HCT116 (cell line): ENCODE results near the gene ZFP36. TPM values are rescaled to one million over a fixed set of nuclear protein-coding genes. Genes with fewer than 3 reads are reported as not detected.

Source experiments
- ATAC-seq: fragments of 200-7000 bp; cut with Tn5 transposase; 2 replicates; pipeline ENCODE4 v1.9.1; 2020; ENCODE audit warnings: mild to moderate bottlenecking, moderate library complexity
- BruUV-seq: library from RNA; stranded (reverse); fragments of 400-500 nt; replicated peaks from 2 replicates; lab custom pipeline; 2021; lab: Mats Ljungman, UMichigan
- CTCF ChIA-PET: fragments of 300-600 bp; sonication (Branson Sonifier 250); formaldehyde crosslinking; loops from one replicate; lab custom pipeline; 2021; ENCODE audit warnings: antibody characterized with exemption; lab: Charles Lee
- POLR2A ChIA-PET: fragments of 300-600, 350-600 bp; sonication (Branson Sonifier 250); formaldehyde crosslinking; loops from one replicate; lab custom pipeline; 2021; ENCODE audit warnings: antibody characterized with exemption; lab: Charles Lee
- RAD21 ChIA-PET, 2 experiments: fragments of 300-600 bp; sonication (Branson Sonifier 250); formaldehyde crosslinking; loops; one replicate each; lab custom pipeline; 2023; ENCODE audit warnings: low total read pairs in 2 of 2; ENCODE audit not compliant: uncharacterized antibody in 2 of 2, unreplicated experiment in 2 of 2, low non-redundant PET in 1 of 2; lab: Charles Lee
- DNase-seq: peaks from one replicate; pipeline ENCODE4 v3.0.0-alpha.2; 2010; ENCODE audit warnings: low read depth, low spot score
- H2AFZ ChIP-seq: fragments of 200-600 bp; shearing (Covaris generic), sonication (generic); 2 replicates; pipeline ENCODE4 v1.6.1; 2017; ENCODE audit warnings: low read depth, mixed run types, mixed read lengths, antibody characterized with exemption, low read length; ENCODE audit not compliant: poor library complexity, severe bottlenecking
- H3K27ac ChIP-seq: 2 replicates; pipeline ENCODE4 v1.5.1; 2012; ENCODE audit warnings: low read depth, low read length
- H3K27me3 ChIP-seq: fragments of 200-600 bp; sonication (generic); 2 replicates; pipeline ENCODE4 v1.6.1; 2016; ENCODE audit warnings: mixed run types, low read length, mixed read lengths; ENCODE audit not compliant: insufficient read depth
- H3K36me3 ChIP-seq, 2 experiments: fragments of 200-500 bp in 1 of 2; fragments of 200-600 bp in 1 of 2; sonication (Bioruptor generic) in 1 of 2; sonication (generic) in 1 of 2; 2 replicates each; pipeline versions ENCODE4 v1.5.1 to v1.6.1; 2014 to 2016; ENCODE audit warnings: low read length in 2 of 2, inconsistent platforms in 1 of 2, mixed read lengths in 1 of 2, mixed run types in 1 of 2; ENCODE audit not compliant: insufficient read depth in 2 of 2, control insufficient read depth in 1 of 2
- H3K4me1 ChIP-seq, 2 experiments: fragments of 200-600 bp in 1 of 2; sonication (generic) in 1 of 2; 2 replicates each; pipeline versions ENCODE4 v1.5.1 to v1.6.1; 2012 to 2017; ENCODE audit warnings: low read length in 2 of 2, inconsistent platforms in 1 of 2, mild to moderate bottlenecking in 1 of 2, mixed read lengths in 1 of 2, mixed run types in 1 of 2, moderate library complexity in 1 of 2; ENCODE audit not compliant: insufficient read depth in 2 of 2, control insufficient read depth in 1 of 2
- H3K4me2 ChIP-seq: fragments of 200-600 bp; sonication (generic); 2 replicates; pipeline ENCODE4 v1.6.1; 2017; ENCODE audit warnings: mixed run types, low read length, mixed read lengths
- H3K4me3 ChIP-seq, 2 experiments: fragments of 200-600 bp in 1 of 2; sonication (generic) in 1 of 2; replicated peaks in 1 of 2; 2 replicates each; pipeline ENCODE4 v1.5.1; 2011 to 2016; ENCODE audit warnings: low read length in 2 of 2, control low read depth in 1 of 2, low read depth in 1 of 2, mild to moderate bottlenecking in 1 of 2, mixed read lengths in 1 of 2, mixed run types in 1 of 2
- H3K79me2 ChIP-seq: fragments of 200-600 bp; sonication (generic); 2 replicates; pipeline ENCODE4 v1.6.1; 2017; ENCODE audit warnings: mild to moderate bottlenecking, mixed run types, low read length, moderate library complexity, mixed read lengths; ENCODE audit not compliant: insufficient read depth
- H3K9ac ChIP-seq: fragments of 200-600 bp; sonication (generic); 2 replicates; pipeline ENCODE4 v1.6.1; 2016; ENCODE audit warnings: low read length, mixed read lengths
- H3K9me2 ChIP-seq: fragments of 200-600 bp; sonication (generic), shearing (Covaris generic); 2 replicates; pipeline ENCODE4 v1.6.1; 2017; ENCODE audit warnings: mixed run types, mild to moderate bottlenecking, moderate library complexity; ENCODE audit not compliant: insufficient read depth
- H3K9me3 ChIP-seq, 2 experiments: fragments of 200-500 bp in 1 of 2; fragments of 200-600 bp in 1 of 2; sonication (Bioruptor generic) in 1 of 2; sonication (generic) in 1 of 2; 2 replicates each; pipeline ENCODE4 v1.6.1; 2014 to 2017; ENCODE audit warnings: low read length in 2 of 2, mixed read lengths in 2 of 2, inconsistent platforms in 1 of 2, low read depth in 1 of 2, mild to moderate bottlenecking in 1 of 2, mixed run types in 1 of 2, moderate library complexity in 1 of 2; ENCODE audit not compliant: control insufficient read depth in 1 of 2, insufficient read depth in 1 of 2
- H4K20me1 ChIP-seq: fragments of 200-600 bp; sonication (generic), shearing (Covaris generic); 2 replicates; pipeline ENCODE4 v1.6.1; 2017; ENCODE audit warnings: mixed run types, mild to moderate bottlenecking, moderate library complexity; ENCODE audit not compliant: insufficient read depth
- CBX3 ChIP-seq: IDR thresholded peaks from 2 replicates; pipeline ENCODE4 v1.6.1; 2012; ENCODE audit warnings: low read depth
- EGR1 ChIP-seq: IDR thresholded peaks from 2 replicates; pipeline ENCODE4 v1.6.1; 2012; ENCODE audit warnings: low read depth
- EZH2 ChIP-seq: fragments of 200-600 bp; sonication (generic); IDR thresholded peaks from 2 replicates; pipeline ENCODE4 v1.6.1; 2017; ENCODE audit warnings: antibody characterized with exemption, mixed run types
- JUND ChIP-seq: IDR thresholded peaks from 2 replicates; pipeline ENCODE4 v1.6.1; 2012
- MAX ChIP-seq: IDR thresholded peaks from 2 replicates; pipeline ENCODE4 v1.6.1; 2012
- POLR2A ChIP-seq: IDR thresholded peaks from 2 replicates; pipeline ENCODE4 v1.7.0; 2011; ENCODE audit warnings: borderline replicate concordance; ENCODE audit not compliant: insufficient read depth, insufficient read length; ENCODE audit errors: extremely low read depth
- POLR2AphosphoS5 ChIP-seq: IDR thresholded peaks from 2 replicates; pipeline ENCODE4 v1.6.1; 2011; ENCODE audit warnings: mild to moderate bottlenecking, low read depth, low read length, moderate library complexity
- SIN3A ChIP-seq: IDR thresholded peaks from 2 replicates; pipeline ENCODE4 v1.6.1; 2012; ENCODE audit warnings: low read depth
- SP1 ChIP-seq: IDR thresholded peaks from 2 replicates; pipeline ENCODE4 v1.6.1; 2012; ENCODE audit warnings: low read depth
- SRF ChIP-seq: IDR thresholded peaks from 2 replicates; pipeline ENCODE4 v1.6.1; 2012; ENCODE audit warnings: low read depth
- ZBTB33 ChIP-seq: IDR thresholded peaks from 2 replicates; pipeline ENCODE4 v1.6.1; 2011; ENCODE audit warnings: mild to moderate bottlenecking, low read length, moderate library complexity; ENCODE audit not compliant: insufficient replicate concordance; ENCODE audit errors: extremely low read depth
- ZFX ChIP-seq: fragments of 450-650 bp; IDR thresholded peaks from 2 replicates; pipeline ENCODE4 v1.6.1; 2017
- intact Hi-C: fragments of 100-400 bp; cut with micrococcal nuclease; formaldehyde crosslinking; loops from 2 replicates; pipeline ENCODE4 v1.10.0; 2022
- total RNA-seq: library from RNA; stranded (reverse); gene quantifications from one replicate; pipeline ENCODE4 v1.2.1, GENCODE V29; 2021; ENCODE audit not compliant: unreplicated experiment

The ZFP36 gene
- total RNA-seq, 1 experiment from 2014 or later: 131 TPM

GRCh38 chr19:39413272-39413910, 6.7 kb downstream of the ZFP36 start:
- Histone ChIP-seq H3K9me3 (no peaks in the 10 kb centered on the region), H3K4me1 (peaks cover 29 to 61% of the 10 kb centered on the region in 2 experiments), H4K20me1 (no peaks in the 10 kb centered on the region; the same call in 1 of the 2 replicates), H3K36me3 (peaks cover 0 to 4% of the 10 kb centered on the region in 2 experiments; a peak in 1 of 4 replicates), H3K27me3 (no peaks in the 10 kb centered on the region), H3K9me2 (no peaks in the 10 kb centered on the region), H3K27ac (peak overlapping the region; percentile 100; the same call in 1 of the 2 replicates), H3K4me2 (peak overlapping the region; percentile 92), H3K4me3 (peak overlapping the region; percentile 57 to 90), H3K9ac (peak overlapping the region; percentile 67), H3K79me2 (peaks cover 6% of the 10 kb centered on the region), H2AFZ (no peak overlapping the region)
- intact Hi-C loops: loop anchor here (5.0 kb wide), 1 partner anchor 71 kb away; the partner anchor contains the start of gene SAMD4B
- TF ChIP-seq ZFX (no peak), EGR1 (no peak), MAX (no peak), ZBTB33 (no peak), JUND (no peak), SIN3A (no peak), SRF (no peak), EZH2 (no peak), SP1 (no peak), POLR2A (no peak), CBX3 (no peak), POLR2AphosphoS5 (no peak)
- BruUV-seq: no TSS peak
- no peak for DNase-seq
- POLR2A ChIA-PET: interaction anchor here (1.2 to 1.5 kb wide), 3 partner anchors 15 to 23 kb away, joined by 4 to 5 read pairs (median 5); partner anchors contain the start of genes MED29, PAF1 and RPS16
- RAD21 ChIA-PET: interaction anchor here in 1 of 2 experiments (0.6 kb wide), 1 partner anchor 26 kb away, joined by 3 read pairs; no protein-coding TSS in a partner anchor
- ATAC-seq: no peak
- CTCF ChIA-PET: interaction anchor here (0.6 to 1.7 kb wide), 3 partner anchors 15 to 195 kb away, joined by 3 to 5 read pairs (median 3); partner anchors contain the start of genes MED29 and PAF1
